Right ventricle myocardium superior (tissue), 1 donor: ENCODE results near the gene TIMP2. TPM values are rescaled to one million over a fixed set of nuclear protein-coding genes. Genes with fewer than 3 reads are reported as not detected.
"Not testable (repeated sequence)": the region's sequence is repeated elsewhere in the genome, so short reads cannot be mapped to it uniquely, and the experiment has no call there.

Experiments used
- ATAC-seq: fragments of 200-7000 bp; cut with Tn5 transposase; one replicate; pipeline ENCODE4 v1.9.1; 2020; ENCODE audit warnings: mild to moderate bottlenecking; ENCODE audit not compliant: poor library complexity
- DNase-seq: peaks from one replicate; pipeline ENCODE4 v3.0.0-alpha.2; 2020
- intact Hi-C: fragments of 100-400 bp; cut with DNase I; formaldehyde crosslinking; loops from one replicate; pipeline ENCODE4 v1.11.2; 2022
- total RNA-seq: library from RNA; stranded (reverse); fragmentation: NEBNext Ultra II Directional; extraction: Animal tissue kit (Norgen Biotek cat#: 25700); gene quantifications from one replicate; pipeline ENCODE4 v1.2.1, GENCODE V29; 2021
- donor health status: DM: no; HTN: yes; CAD: no; lungs with severe emphysema.

TIMP2 gene
- total RNA-seq, 1 donor from 2014 or later, result 114 TPM

GRCh38 chr17:78883533-78884131 lies 41.6 kb downstream of the TIMP2 start:
- intact Hi-C loops, result no loop called here
- DNase-seq (peak; percentile 87), ATAC-seq (peak; percentile 65)

GRCh38 chr17:78883089-78883532 lies 42.1 kb downstream of the TIMP2 start:
- peak; percentile 76 for ATAC-seq
- intact Hi-C loops, result no loop called here
- DNase-seq, result peak; percentile 87

GRCh38 chr17:78882540-78883088 lies 42.6 kb downstream of the TIMP2 start:
- intact Hi-C loops, result no loop called here
- ATAC-seq, result peak; percentile 6
- peak; percentile 66 for DNase-seq

GRCh38 chr17:78879635-78880186 lies 45.5 kb downstream of the TIMP2 start:
- intact Hi-C loops, result no loop called here
- DNase-seq (peak; percentile 84), ATAC-seq (peak; percentile 3)

- ATAC-seq (no peak), DNase-seq (no peak)
- intact Hi-C loops, result no loop called here
Observed at GRCh38 chr17:78878871-78879527, 46.2 kb downstream of the TIMP2 start.

- DNase-seq (no peak), ATAC-seq (no peak)
- intact Hi-C loops, result no loop called here
Observed at GRCh38 chr17:78878261-78878660, 46.9 kb downstream of the TIMP2 start.

GRCh38 chr17:78876954-78877517 lies 48.2 kb downstream of the TIMP2 start:
- intact Hi-C loops, result not testable (repeated sequence)
- ATAC-seq (peak; percentile 54), DNase-seq (peak; percentile 63)

GRCh38 chr17:78876094-78876597 lies 49.0 kb downstream of the TIMP2 start:
- no peak for DNase-seq
- no peak for ATAC-seq
- intact Hi-C loops, result no loop called here

GRCh38 chr17:78875363-78876093 lies 49.7 kb downstream of the TIMP2 start:
- DNase-seq (no peak), ATAC-seq (peak; percentile 1)
- intact Hi-C loops, result no loop called here

- intact Hi-C loops, result no loop called here
- DNase-seq, result peak; percentile 71
- ATAC-seq, result peak; percentile 48
Observed at GRCh38 chr17:78873519-78874340, 51.5 kb downstream of the TIMP2 start.

- DNase-seq (no peak), ATAC-seq (no peak)
- intact Hi-C loops, result no loop called here
Observed at GRCh38 chr17:78872486-78872885, 52.7 kb downstream of the TIMP2 start.

- no peak for DNase-seq
- intact Hi-C loops, result no loop called here
Observed at GRCh38 chr17:78870621-78871020, 54.6 kb downstream of the TIMP2 start.

GRCh38 chr17:78868391-78868790 lies 56.8 kb downstream of the TIMP2 start:
- intact Hi-C loops, result no loop called here

More at GRCh38 chr17:78870621-78871020, 54.6 kb downstream of the TIMP2 start:
- ATAC-seq, result no peak

GRCh38 chr17:78867046-78867445 lies 58.1 kb downstream of the TIMP2 start:
- intact Hi-C loops, ATAC-seq, DNase-seq: not testable (repeated sequence)

More at GRCh38 chr17:78868391-78868790, 56.8 kb downstream of the TIMP2 start:
- DNase-seq (no peak), ATAC-seq (no peak)

- DNase-seq, result peak; percentile 88
- intact Hi-C loops, result loop anchor here (1.0 kb wide), 1 partner anchor 105 kb away; no protein-coding TSS in a partner anchor
- peak; percentile 88 for ATAC-seq
Observed at GRCh38 chr17:78865682-78866390, 59.4 kb downstream of the TIMP2 start.

- intact Hi-C loops, result no loop called here
Observed at GRCh38 chr17:78864117-78864516, 61.1 kb downstream of the TIMP2 start.

More at GRCh38 chr17:78864117-78864516, 61.1 kb downstream of the TIMP2 start:
- ATAC-seq, result no peak
- no peak for DNase-seq
